H9 (cell line): Measurements from ENCODE around the gene ANKRD11. TPM values are rescaled to one million over a fixed set of nuclear protein-coding genes. Genes with fewer than 3 reads are reported as not detected.
A peak's percentile ranks its signal among the peaks of the same experiment; 100 is the strongest.

Source experiments
- DNase-seq: peaks from one replicate; pipeline ENCODE4 v3.0.0-alpha.2; 2017
- H2AFZ ChIP-seq: one replicate; pipeline ENCODE4 v1.6.1; 2013; ENCODE audit warnings: mild to moderate bottlenecking, low read length, control low read depth, moderate library complexity
- H2AK5ac ChIP-seq: 2 replicates; pipeline ENCODE4 v1.6.1; 2013; ENCODE audit warnings: low read length, control low read depth, mixed read lengths; ENCODE audit not compliant: insufficient read length
- H2BK120ac ChIP-seq: one replicate; pipeline ENCODE4 v1.6.1; 2013; ENCODE audit warnings: low read depth, mild to moderate bottlenecking, low read length, control low read depth, inconsistent platforms; ENCODE audit not compliant: poor library complexity, severe bottlenecking
- H2BK12ac ChIP-seq: 2 replicates; pipeline ENCODE4 v1.6.1; 2013; ENCODE audit warnings: low read length, control low read depth, mixed read lengths, low read depth; ENCODE audit not compliant: insufficient read length
- H2BK15ac ChIP-seq: 2 replicates; pipeline ENCODE4 v1.6.1; 2013; ENCODE audit warnings: low read depth, low read length, control low read depth
- H2BK20ac ChIP-seq: one replicate; pipeline ENCODE4 v1.6.1; 2013; ENCODE audit warnings: low read depth, mild to moderate bottlenecking, low read length, control low read depth, inconsistent platforms; ENCODE audit not compliant: poor library complexity, severe bottlenecking
- H2BK5ac ChIP-seq: 2 replicates; pipeline ENCODE4 v1.6.1; 2013; ENCODE audit warnings: low read length, control low read depth, mixed read lengths; ENCODE audit not compliant: insufficient read length
- H3K14ac ChIP-seq: 2 replicates; pipeline ENCODE4 v1.6.1; 2013; ENCODE audit warnings: low read length, control low read depth; ENCODE audit not compliant: insufficient read depth
- H3K18ac ChIP-seq: 2 replicates; pipeline ENCODE4 v1.6.1; 2013; ENCODE audit warnings: low read depth, mild to moderate bottlenecking, mixed read lengths, low read length, control low read depth; ENCODE audit not compliant: insufficient read length
- H3K23ac ChIP-seq: 2 replicates; pipeline ENCODE4 v1.6.1; 2013; ENCODE audit warnings: low read length, control low read depth, mixed read lengths, low read depth; ENCODE audit not compliant: insufficient read length
- H3K23me2 ChIP-seq: 2 replicates; pipeline ENCODE4 v1.6.1; 2013; ENCODE audit warnings: low read depth, mild to moderate bottlenecking, mixed read lengths, low read length, control low read depth; ENCODE audit not compliant: insufficient read length, poor library complexity, severe bottlenecking
- H3K27ac ChIP-seq: 2 replicates; pipeline ENCODE4 v1.5.1; 2013; ENCODE audit warnings: low read length, control low read depth, mixed read lengths, low read depth; ENCODE audit not compliant: insufficient read length
- H3K27me3 ChIP-seq: 2 replicates; pipeline ENCODE4 v1.6.1; 2013; ENCODE audit warnings: low read length, control low read depth, inconsistent platforms; ENCODE audit not compliant: insufficient read depth
- H3K4ac ChIP-seq: 2 replicates; pipeline ENCODE4 v1.6.1; 2013; ENCODE audit warnings: low read depth, mild to moderate bottlenecking, control low read depth, inconsistent platforms, low read length, moderate library complexity
- H3K4me1 ChIP-seq: 2 replicates; pipeline ENCODE4 v1.6.1; 2013; ENCODE audit warnings: low read length, control low read depth, inconsistent platforms; ENCODE audit not compliant: insufficient read depth
- H3K4me2 ChIP-seq: 2 replicates; pipeline ENCODE4 v1.6.1; 2013; ENCODE audit warnings: low read length, control low read depth, mixed read lengths; ENCODE audit not compliant: insufficient read length, insufficient read depth
- H3K56ac ChIP-seq: 2 replicates; pipeline ENCODE4 v1.6.1; 2013; ENCODE audit warnings: low read depth, mild to moderate bottlenecking, mixed read lengths, low read length, control low read depth; ENCODE audit not compliant: insufficient read length
- H3K79me1 ChIP-seq: 2 replicates; pipeline ENCODE4 v1.6.1; 2013; ENCODE audit warnings: low read depth, mild to moderate bottlenecking, moderate library complexity, low read length, control low read depth, inconsistent platforms; ENCODE audit not compliant: insufficient read depth, poor library complexity, severe bottlenecking
- H3K79me2 ChIP-seq: 2 replicates; pipeline ENCODE4 v1.6.1; 2013; ENCODE audit warnings: low read length, control low read depth, inconsistent platforms; ENCODE audit not compliant: insufficient read depth
- H3K9ac ChIP-seq: 2 replicates; pipeline ENCODE4 v1.6.1; 2013; ENCODE audit warnings: low read length, control low read depth, mixed read lengths; ENCODE audit not compliant: insufficient read length; ENCODE audit errors: extremely low read depth
- H3K9me3 ChIP-seq: one replicate; pipeline ENCODE4 v1.6.1; 2013; ENCODE audit warnings: low read depth, low read length, inconsistent platforms; ENCODE audit not compliant: control insufficient read depth
- H3T11ph ChIP-seq: one replicate; pipeline ENCODE4 v1.6.1; 2013; ENCODE audit warnings: mild to moderate bottlenecking, low read length, control low read depth, inconsistent platforms
- H4K20me1 ChIP-seq: one replicate; pipeline ENCODE4 v1.6.1; 2013; ENCODE audit not compliant: control insufficient read depth, insufficient read length, insufficient read depth
- H4K5ac ChIP-seq: 2 replicates; pipeline ENCODE4 v1.6.1; 2013; ENCODE audit warnings: low read depth, mild to moderate bottlenecking, mixed read lengths, low read length, control low read depth; ENCODE audit not compliant: insufficient read length
- H4K8ac ChIP-seq: replicated peaks from 2 replicates; pipeline ENCODE4 v1.6.1; 2013; ENCODE audit warnings: low read length, control low read depth, mixed read lengths, low read depth; ENCODE audit not compliant: insufficient read length
- H4K91ac ChIP-seq: 2 replicates; pipeline ENCODE4 v1.6.1; 2013; ENCODE audit warnings: low read depth, mild to moderate bottlenecking, moderate library complexity, mixed read lengths, low read length, control low read depth; ENCODE audit not compliant: insufficient read length
- H3K27ac Mint-ChIP-seq, 3 experiments: 2 replicates in 2 of 3; 3 replicates in 1 of 3; pipeline ENCODE4 v1.8.0; 2020 to 2021; ENCODE audit warnings: mixed read lengths in 3 of 3, mild to moderate bottlenecking in 1 of 3, moderate library complexity in 1 of 3
- H3K27me3 Mint-ChIP-seq: 2 replicates; pipeline ENCODE4 v1.8.0; 2021; ENCODE audit warnings: low read depth, mild to moderate bottlenecking, moderate library complexity, mixed read lengths
- H3K36me3 Mint-ChIP-seq, 3 experiments: 2 replicates in 2 of 3; 3 replicates in 1 of 3; pipeline ENCODE4 v1.8.0; 2020 to 2021; ENCODE audit warnings: low read depth in 3 of 3, mixed read lengths in 3 of 3; ENCODE audit not compliant: insufficient read depth in 1 of 3
- H3K4me1 Mint-ChIP-seq, 2 experiments: 2 replicates each; pipeline ENCODE4 v1.8.0; 2020; ENCODE audit warnings: mixed read lengths in 2 of 2
- H3K4me3 Mint-ChIP-seq, 2 experiments: 2 replicates in 1 of 2; 3 replicates in 1 of 2; pipeline ENCODE4 v1.8.0; 2020 to 2021; ENCODE audit warnings: mild to moderate bottlenecking in 2 of 2, mixed read lengths in 2 of 2, moderate library complexity in 1 of 2
- H3K9me3 Mint-ChIP-seq, 2 experiments: 2 replicates in 1 of 2; 3 replicates in 1 of 2; pipeline ENCODE4 v1.8.0; 2020; ENCODE audit warnings: mild to moderate bottlenecking in 2 of 2, mixed read lengths in 2 of 2, moderate library complexity in 1 of 2
- CTCF ChIP-seq: fragments of 200-600 bp; sonication (generic); conservative IDR thresholded peaks from 3 replicates; pipeline ENCODE4 v1.8.0; 2021; ENCODE audit warnings: antibody characterized with exemption, mild to moderate bottlenecking
- WGBS: extraction: QIAGEN DNeasy Blood & Tissue Kit; methylation state at CpG from one replicate; pipeline ENCODE4 v1.1.7; 2013; ENCODE audit warnings: missing lambda C conversion rate, low lambda C conversion rate, mixed read lengths; ENCODE audit not compliant: insufficient read length; ENCODE audit errors: extremely low coverage; 5-methylcytosine and 5-hydroxymethylcytosine counted together
- total RNA-seq: library from RNA; stranded (reverse); gene quantifications from 2 replicates; pipeline ENCODE4 v1.2.1, GENCODE V29; 2021

Gene ANKRD11
- total RNA-seq, 1 experiment from 2014 or later = 181 TPM

DNA sequence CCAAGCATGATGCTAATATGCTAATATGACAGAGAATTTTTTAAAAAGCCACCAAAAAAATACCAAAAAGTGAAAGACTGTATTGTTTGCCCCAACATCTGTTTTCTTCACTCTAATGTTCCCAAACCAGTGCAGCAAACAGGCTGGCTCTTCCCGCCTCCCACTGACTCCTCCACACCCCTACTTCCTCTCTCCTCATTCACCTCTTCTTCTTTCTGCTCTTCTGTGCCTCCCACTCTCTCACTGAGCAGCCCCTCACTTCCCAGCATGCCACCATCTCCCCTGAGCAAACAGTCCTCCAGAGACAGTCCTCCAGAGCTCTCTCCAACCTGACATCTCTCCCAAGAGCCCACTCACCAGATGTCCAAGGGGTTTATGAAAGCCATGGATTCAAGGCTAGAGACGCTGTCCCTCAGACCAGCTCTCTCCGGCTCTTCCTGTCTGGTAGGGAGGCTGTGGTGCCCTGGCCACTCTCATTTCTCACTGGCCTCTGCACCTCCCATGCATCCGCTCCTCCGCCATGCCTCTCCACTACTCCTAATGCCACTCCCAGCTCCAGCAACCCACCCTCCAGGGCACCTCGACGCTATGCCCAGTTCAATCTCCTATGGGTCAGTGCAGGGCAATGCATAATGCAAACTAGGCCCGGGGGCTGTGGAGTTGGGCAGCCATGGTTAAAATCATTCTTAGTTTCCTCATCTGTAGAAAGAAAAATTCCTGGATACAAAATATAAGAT is 52.9 kb downstream of the ANKRD11 start:
- H2BK5ac ChIP-seq = no peak overlapping the region
- H2AFZ ChIP-seq = no peak overlapping the region
- no peak overlapping the region for H3K4ac ChIP-seq
- no peak overlapping the region for H2BK12ac ChIP-seq
- H2BK120ac ChIP-seq = no peak overlapping the region
- H2BK20ac ChIP-seq = no peak overlapping the region
- no peak overlapping the region for H4K8ac ChIP-seq
- no peak overlapping the region for H3K14ac ChIP-seq
- Mint-ChIP-seq H3K27me3 (no peaks in the 10 kb centered on the region; the same call in 1 of the 2 replicates), H3K4me3 (peak overlapping the region in 1 of 2 experiments; percentile 3; a peak in 1 of 5 replicates), H3K9me3 (peaks cover 3% of the 10 kb centered on the region in 2 experiments; a peak in 2 of 5 replicates), H3K36me3 (peaks cover 11 to 24% (median 20%) of the 10 kb centered on the region in 3 experiments), H3K27ac (peak overlapping the region; percentile 3 to 73 (median 24); a peak in 5 of 7 replicates), H3K4me1 (peaks cover 46 to 48% of the 10 kb centered on the region in 2 experiments)
- H2AK5ac ChIP-seq = no peak overlapping the region
- H3K27ac ChIP-seq = no peak overlapping the region
- peaks cover 92% of the 10 kb centered on the region for H3K79me2 ChIP-seq
- no peaks in the 10 kb centered on the region for H3K27me3 ChIP-seq
- H3K23me2 ChIP-seq = no peaks in the 10 kb centered on the region
- H3K23ac ChIP-seq = no peak overlapping the region
- H4K5ac ChIP-seq = no peak overlapping the region
- peaks cover 3% of the 10 kb centered on the region for H4K20me1 ChIP-seq
- no peak overlapping the region for H2BK15ac ChIP-seq
- no peak overlapping the region for H3K4me2 ChIP-seq
- WGBS = no CpG with 5 or more reads among the region's 8 CpGs
- no peaks in the 10 kb centered on the region for H3K9me3 ChIP-seq
- H3K18ac ChIP-seq = no peak overlapping the region
- no peak overlapping the region for H3K9ac ChIP-seq
- H3K4me1 ChIP-seq = peaks cover 8% of the 10 kb centered on the region; the same call in 1 of the 2 replicates
- H4K91ac ChIP-seq = no peak overlapping the region
- TF ChIP-seq CTCF = no peak
- peaks cover 7% of the 10 kb centered on the region for H3K79me1 ChIP-seq
- H3T11ph ChIP-seq = no peak overlapping the region
- no peak for DNase-seq
- H3K56ac ChIP-seq = no peak overlapping the region
